Neutrophil (primary cell): Measurements from ENCODE around the gene ALKBH3.

ENCODE experiments used
- H3K27ac ChIP-seq: fragments of 200-600 bp; sonication (generic); 2 replicates; pipeline ENCODE4 v1.5.1; 2016; ENCODE audit warnings: mild to moderate bottlenecking, moderate library complexity
- H3K27me3 ChIP-seq: fragments of 200-600 bp; sonication (generic); 2 replicates; pipeline ENCODE4 v1.6.0; 2016; ENCODE audit warnings: mild to moderate bottlenecking
- H3K36me3 ChIP-seq: fragments of 200-600 bp; sonication (generic); 2 replicates; pipeline ENCODE4 v1.5.1; 2017
- H3K4me1 ChIP-seq, 2 experiments: fragments of 200-600 bp in 1 of 2; sonication (generic) in 1 of 2; 1 replicate in 1 of 2; 2 replicates in 1 of 2; pipeline versions ENCODE4 v1.5.1 to v1.6.1; 2013 to 2016; ENCODE audit warnings: low read depth in 1 of 2, low read length in 1 of 2, mild to moderate bottlenecking in 1 of 2, moderate library complexity in 1 of 2; ENCODE audit not compliant: control insufficient read depth in 1 of 2, insufficient read depth in 1 of 2
- H3K4me3 ChIP-seq, 2 experiments: fragments of 200-600 bp in 1 of 2; sonication (generic) in 1 of 2; 1 replicate in 1 of 2; 2 replicates in 1 of 2; pipeline ENCODE4 v1.5.1; 2013 to 2016; ENCODE audit warnings: low read depth in 1 of 2, low read length in 1 of 2, mild to moderate bottlenecking in 1 of 2, moderate library complexity in 1 of 2
- H3K9me3 ChIP-seq: fragments of 200-600 bp; sonication (generic); 2 replicates; pipeline ENCODE4 v1.5.1; 2016
- TF ChIP-seq, protein P1 (sequence below): fragments of 200-600 bp; sonication (generic); IDR thresholded peaks from 2 replicates; pipeline ENCODE4 v1.5.1; 2016; ENCODE audit warnings: antibody characterized with exemption

Gene ALKBH3

DNA sequence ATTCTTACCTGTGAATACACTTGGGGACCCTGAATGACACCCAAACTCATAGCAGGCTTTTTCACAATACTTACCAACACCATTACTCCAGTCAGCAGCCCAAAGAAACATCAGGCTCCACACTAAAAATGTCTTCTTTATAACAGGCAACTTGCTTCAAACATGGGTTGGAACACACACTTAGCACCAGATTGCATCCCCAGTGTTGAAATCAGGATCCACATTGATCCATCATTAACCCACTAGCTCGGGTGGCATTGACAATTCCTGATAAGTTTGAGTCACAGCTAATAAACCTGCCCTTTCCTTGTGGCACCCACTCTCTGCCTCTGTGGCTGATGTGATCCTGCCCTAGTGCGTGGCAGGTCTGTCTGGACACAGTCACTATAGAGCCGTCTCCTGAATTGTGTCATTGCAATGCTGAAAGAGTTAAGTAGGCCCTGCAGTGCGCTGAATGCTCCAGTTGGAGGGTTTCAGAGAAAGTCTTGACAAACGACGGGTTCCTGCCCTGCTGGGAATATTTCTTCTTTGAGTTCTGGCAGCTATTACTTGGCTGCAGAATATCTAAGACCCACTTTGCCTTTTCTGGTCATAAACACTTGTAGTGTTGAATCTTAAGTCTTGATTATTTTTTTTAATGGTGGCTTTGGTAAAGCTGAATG, 42.2 kb downstream of the ALKBH3 start:
- Histone ChIP-seq H3K9me3 (no peaks in the 10 kb centered on the region), H3K4me3 (no peak overlapping the region), H3K4me1 (no peaks in the 10 kb centered on the region), H3K27ac (no peak overlapping the region), H3K36me3 (peaks cover 17% of the 10 kb centered on the region), H3K27me3 (no peaks in the 10 kb centered on the region)
- TF ChIP-seq, protein P1, sequence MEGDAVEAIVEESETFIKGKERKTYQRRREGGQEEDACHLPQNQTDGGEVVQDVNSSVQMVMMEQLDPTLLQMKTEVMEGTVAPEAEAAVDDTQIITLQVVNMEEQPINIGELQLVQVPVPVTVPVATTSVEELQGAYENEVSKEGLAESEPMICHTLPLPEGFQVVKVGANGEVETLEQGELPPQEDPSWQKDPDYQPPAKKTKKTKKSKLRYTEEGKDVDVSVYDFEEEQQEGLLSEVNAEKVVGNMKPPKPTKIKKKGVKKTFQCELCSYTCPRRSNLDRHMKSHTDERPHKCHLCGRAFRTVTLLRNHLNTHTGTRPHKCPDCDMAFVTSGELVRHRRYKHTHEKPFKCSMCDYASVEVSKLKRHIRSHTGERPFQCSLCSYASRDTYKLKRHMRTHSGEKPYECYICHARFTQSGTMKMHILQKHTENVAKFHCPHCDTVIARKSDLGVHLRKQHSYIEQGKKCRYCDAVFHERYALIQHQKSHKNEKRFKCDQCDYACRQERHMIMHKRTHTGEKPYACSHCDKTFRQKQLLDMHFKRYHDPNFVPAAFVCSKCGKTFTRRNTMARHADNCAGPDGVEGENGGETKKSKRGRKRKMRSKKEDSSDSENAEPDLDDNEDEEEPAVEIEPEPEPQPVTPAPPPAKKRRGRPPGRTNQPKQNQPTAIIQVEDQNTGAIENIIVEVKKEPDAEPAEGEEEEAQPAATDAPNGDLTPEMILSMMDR, result no peak

DNA sequence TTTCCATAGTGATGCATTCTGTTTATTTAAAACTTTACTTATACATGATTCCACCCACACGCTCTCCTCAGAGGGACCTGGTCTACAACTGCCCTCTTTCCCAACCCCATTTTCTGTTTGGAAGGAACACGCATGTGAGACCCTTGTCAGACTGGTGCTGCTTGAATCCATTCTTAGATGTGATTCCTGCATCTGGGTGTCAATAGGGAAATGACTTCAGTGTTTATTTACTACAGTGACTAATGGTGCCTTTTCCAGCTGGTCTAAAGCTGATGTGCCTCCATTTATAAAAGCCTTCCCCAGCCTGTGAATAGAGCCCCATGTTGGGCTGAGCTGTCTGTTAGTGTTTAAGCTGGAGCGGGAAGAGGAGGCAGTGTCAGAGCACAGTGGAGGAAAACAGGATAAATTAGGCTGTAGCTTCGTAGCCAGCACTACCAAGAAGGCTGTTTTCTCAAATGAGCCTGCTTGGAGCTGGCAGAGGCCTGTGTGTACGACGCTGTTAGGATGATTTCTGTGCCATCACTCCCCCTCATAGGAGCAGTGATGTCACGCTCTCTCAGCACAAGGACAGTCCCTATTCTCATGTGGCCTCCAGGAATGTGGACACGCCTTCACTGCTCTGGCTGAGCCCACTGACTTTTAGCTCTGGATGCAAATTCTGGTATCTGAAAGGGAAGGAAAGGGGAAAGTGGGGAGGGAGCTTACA, 42.9 kb downstream of the ALKBH3 start:
- Histone ChIP-seq H3K36me3 (peaks cover 17% of the 10 kb centered on the region), H3K4me3 (no peak overlapping the region), H3K27ac (no peak overlapping the region), H3K9me3 (no peaks in the 10 kb centered on the region), H3K27me3 (no peaks in the 10 kb centered on the region), H3K4me1 (no peaks in the 10 kb centered on the region)
- TF ChIP-seq, protein P1, result no peak

DNA sequence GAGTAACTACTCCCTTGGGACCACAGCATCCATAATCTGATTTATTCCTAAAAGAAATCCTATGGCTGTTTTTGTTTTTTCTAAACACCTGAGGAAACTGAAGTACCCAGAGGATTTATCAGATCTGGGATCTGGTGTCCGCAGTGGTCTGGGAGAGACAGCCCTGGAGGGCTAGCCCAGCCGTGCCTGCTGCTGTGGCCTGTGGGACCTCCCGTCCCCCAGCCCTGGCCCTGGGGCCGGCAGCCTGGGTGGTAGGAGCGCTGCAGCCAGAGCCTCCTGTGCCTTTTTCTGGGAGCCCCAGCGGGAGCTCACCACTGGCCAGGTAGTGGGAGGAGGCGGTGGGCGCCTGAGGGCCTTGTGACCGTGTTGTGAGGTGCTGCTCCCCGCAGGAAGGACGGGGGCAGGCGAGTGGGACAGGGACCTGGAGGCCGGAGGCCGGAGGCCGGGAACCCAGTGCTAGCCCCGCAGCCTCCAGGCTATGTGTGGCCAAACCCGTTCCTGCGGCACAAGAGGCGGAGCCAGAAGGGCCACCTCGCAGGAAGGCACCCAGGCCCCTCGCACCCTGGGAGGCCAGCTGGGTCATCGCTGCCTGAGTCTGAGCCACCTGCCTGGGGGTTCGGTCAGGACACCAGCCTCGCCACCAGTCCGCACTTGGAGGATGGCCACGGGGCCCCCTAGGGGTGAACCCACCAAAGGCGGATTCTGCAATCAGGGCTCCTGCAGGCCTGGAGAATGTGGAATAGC, 43.7 kb downstream of the ALKBH3 start:
- TF ChIP-seq, protein P1, result no peak
- H3K36me3 ChIP-seq, result peaks cover 14% of the 10 kb centered on the region
- H3K27me3 ChIP-seq, result no peaks in the 10 kb centered on the region
- no peak overlapping the region for H3K4me3 ChIP-seq
- H3K27ac ChIP-seq, result no peak overlapping the region
- H3K4me1 ChIP-seq, result no peaks in the 10 kb centered on the region
- no peaks in the 10 kb centered on the region for H3K9me3 ChIP-seq

- no peak overlapping the region for H3K27ac ChIP-seq
- H3K4me1 ChIP-seq, result no peaks in the 10 kb centered on the region
- TF ChIP-seq, protein P1, result no peak
- H3K36me3 ChIP-seq, result peaks cover 4% of the 10 kb centered on the region
- H3K4me3 ChIP-seq, result no peak overlapping the region
- H3K9me3 ChIP-seq, result no peaks in the 10 kb centered on the region
- no peaks in the 10 kb centered on the region for H3K27me3 ChIP-seq
Observed at GRCh38 chr11:43925063-43925931, 44.7 kb downstream of the ALKBH3 start.

GRCh38 chr11:43925932-43926505, 45.4 kb downstream of the ALKBH3 start:
- H3K9me3 ChIP-seq, result no peaks in the 10 kb centered on the region
- H3K4me3 ChIP-seq, result no peak overlapping the region
- H3K4me1 ChIP-seq, result no peaks in the 10 kb centered on the region
- H3K36me3 ChIP-seq, result no peaks in the 10 kb centered on the region
- H3K27me3 ChIP-seq, result no peaks in the 10 kb centered on the region
- no peak overlapping the region for H3K27ac ChIP-seq
- TF ChIP-seq, protein P1, result no peak
